Ectodermal cell (in vitro differentiated cells): ENCODE data around the gene GRIFIN.

Source experiments
- H3K27ac ChIP-seq: 2 replicates; pipeline ENCODE4 v1.7.0; 2013; ENCODE audit warnings: mild to moderate bottlenecking, low read depth, low read length; ENCODE audit not compliant: insufficient read depth, poor library complexity, severe bottlenecking
- H3K27me3 ChIP-seq: 2 replicates; pipeline ENCODE4 v1.7.0; 2013; ENCODE audit warnings: mild to moderate bottlenecking, low read length; ENCODE audit not compliant: insufficient read depth, control insufficient read depth, poor library complexity, severe bottlenecking
- H3K36me3 ChIP-seq: one replicate; pipeline ENCODE4 v1.7.0; 2013; ENCODE audit warnings: low read length; ENCODE audit not compliant: control insufficient read depth, insufficient read depth
- H3K4me1 ChIP-seq: one replicate; pipeline ENCODE4 v1.7.0; 2013; ENCODE audit warnings: low read length; ENCODE audit not compliant: control insufficient read depth, insufficient read depth
- H3K4me3 ChIP-seq: 2 replicates; pipeline ENCODE4 v1.7.0; 2013; ENCODE audit warnings: low read depth, low read length, control low read depth; ENCODE audit not compliant: insufficient read depth
- H3K9me3 ChIP-seq: 2 replicates; pipeline ENCODE4 v1.7.0; 2013; ENCODE audit warnings: mild to moderate bottlenecking, low read length, moderate library complexity; ENCODE audit not compliant: control insufficient read depth
- WGBS, 2 experiments: methylation state at CpG; one replicate each; pipeline ENCODE4 v1.1.7; 2013; ENCODE audit warnings: missing lambda C conversion rate in 2 of 2; 5-methylcytosine and 5-hydroxymethylcytosine counted together

The GRIFIN gene

GRCh38 chr7:2488681-2489080 lies 12.5 kb upstream of the GRIFIN start:
- Histone ChIP-seq H3K27me3 (no peaks in the 10 kb centered on the region), H3K4me3 (no peak overlapping the region), H3K9me3 (no peaks in the 10 kb centered on the region), H3K27ac (no peak overlapping the region), H3K36me3 (no peaks in the 10 kb centered on the region), H3K4me1 (peaks cover 8% of the 10 kb centered on the region)
- WGBS, 2 experiments, result 81 to 82% methylated on average over 9 of the region's 9 CpGs

- Histone ChIP-seq H3K9me3 (no peaks in the 10 kb centered on the region), H3K27me3 (no peaks in the 10 kb centered on the region), H3K36me3 (no peaks in the 10 kb centered on the region), H3K4me3 (no peak overlapping the region), H3K4me1 (peaks cover 4% of the 10 kb centered on the region), H3K27ac (no peak overlapping the region)
- 92% methylated on average over 8 of the region's 8 CpGs for WGBS, 2 experiments
Measured at GRCh38 chr7:2488272-2488645, 12.1 kb upstream of the GRIFIN start.

GRCh38 chr7:2487586-2488271 lies 11.5 kb upstream of the GRIFIN start:
- H3K4me3 ChIP-seq, result no peak overlapping the region
- 89 to 91% methylated on average over 14 of the region's 14 CpGs for WGBS, 2 experiments

GRCh38 chr7:2484868-2485267 lies 8.7 kb upstream of the GRIFIN start:
- H3K4me1 ChIP-seq, result peaks cover 10% of the 10 kb centered on the region
- H3K36me3 ChIP-seq, result no peaks in the 10 kb centered on the region
- no peaks in the 10 kb centered on the region for H3K9me3 ChIP-seq
- H3K27me3 ChIP-seq, result no peaks in the 10 kb centered on the region
- no peak overlapping the region for H3K27ac ChIP-seq
- H3K4me3 ChIP-seq, result no peak overlapping the region
- 96 to 97% methylated on average over 12 of the region's 12 CpGs for WGBS, 2 experiments

More at GRCh38 chr7:2487586-2488271, 11.5 kb upstream of the GRIFIN start:
- Histone ChIP-seq H3K36me3 (no peaks in the 10 kb centered on the region), H3K9me3 (no peaks in the 10 kb centered on the region), H3K27ac (no peak overlapping the region), H3K27me3 (no peaks in the 10 kb centered on the region), H3K4me1 (peaks cover 4% of the 10 kb centered on the region)

- H3K27me3 ChIP-seq, result no peaks in the 10 kb centered on the region
- peaks cover 11% of the 10 kb centered on the region for H3K4me1 ChIP-seq
- no peaks in the 10 kb centered on the region for H3K9me3 ChIP-seq
- H3K4me3 ChIP-seq, result no peak overlapping the region
- 87 to 88% methylated on average over 5 of the region's 5 CpGs for WGBS, 2 experiments
- H3K27ac ChIP-seq, result no peak overlapping the region
- H3K36me3 ChIP-seq, result no peaks in the 10 kb centered on the region
Measured at GRCh38 chr7:2483494-2483893, 7.3 kb upstream of the GRIFIN start.

GRCh38 chr7:2482725-2483451 lies 6.7 kb upstream of the GRIFIN start:
- Histone ChIP-seq H3K9me3 (no peaks in the 10 kb centered on the region), H3K4me1 (peaks cover 17% of the 10 kb centered on the region), H3K4me3 (no peak overlapping the region), H3K36me3 (no peaks in the 10 kb centered on the region), H3K27me3 (no peaks in the 10 kb centered on the region), H3K27ac (no peak overlapping the region)
- 89 to 95% methylated on average over 10 of the region's 10 CpGs for WGBS, 2 experiments

- Histone ChIP-seq H3K27me3 (no peaks in the 10 kb centered on the region), H3K27ac (no peak overlapping the region), H3K36me3 (no peaks in the 10 kb centered on the region), H3K4me1 (peaks cover 28% of the 10 kb centered on the region), H3K9me3 (no peaks in the 10 kb centered on the region), H3K4me3 (no peak overlapping the region)
- 88 to 92% methylated on average over 4 of the region's 4 CpGs for WGBS, 2 experiments
Measured at GRCh38 chr7:2481195-2481594, 5.0 kb upstream of the GRIFIN start.

GRCh38 chr7:2480070-2480408 lies 3.8 kb upstream of the GRIFIN start:
- H3K27me3 ChIP-seq, result no peaks in the 10 kb centered on the region
- H3K4me3 ChIP-seq, result no peak overlapping the region
- WGBS, 2 experiments, result 77 to 83% methylated on average over 21 of the region's 21 CpGs
- H3K36me3 ChIP-seq, result no peaks in the 10 kb centered on the region
- H3K27ac ChIP-seq, result no peak overlapping the region
- H3K4me1 ChIP-seq, result peaks cover 28% of the 10 kb centered on the region
- no peaks in the 10 kb centered on the region for H3K9me3 ChIP-seq

- Histone ChIP-seq H3K27ac (no peak overlapping the region), H3K27me3 (no peaks in the 10 kb centered on the region), H3K4me3 (no peak overlapping the region), H3K4me1 (peaks cover 28% of the 10 kb centered on the region), H3K9me3 (no peaks in the 10 kb centered on the region), H3K36me3 (no peaks in the 10 kb centered on the region)
- WGBS, 2 experiments, result 94% methylated on average over 16 of the region's 16 CpGs
Measured at GRCh38 chr7:2479276-2480069, 3.3 kb upstream of the GRIFIN start.

- no peaks in the 10 kb centered on the region for H3K36me3 ChIP-seq
- H3K4me3 ChIP-seq, result no peak overlapping the region
- 91 to 93% methylated on average over 19 of the region's 19 CpGs for WGBS, 2 experiments
- no peaks in the 10 kb centered on the region for H3K9me3 ChIP-seq
- H3K4me1 ChIP-seq, result peaks cover 28% of the 10 kb centered on the region
- no peak overlapping the region for H3K27ac ChIP-seq
- no peaks in the 10 kb centered on the region for H3K27me3 ChIP-seq
Measured at GRCh38 chr7:2478800-2479199, 2.6 kb upstream of the GRIFIN start.
